ENCODE measurements around the gene TNS3.

The TNS3 gene

GRCh38 chr7:47371733-47372368 lies 210.1 kb downstream of the TNS3 start:
- no peak for TF ChIP-seq CTCF (IDR thresholded peaks at IDR 0.05; ENCODE audit: low read depth, low read length)
- H3K4me3 ChIP-seq (ENCODE audit: low read depth, low read length): no peak overlapping the region

GRCh38 chr7:47371317-47371716 lies 210.6 kb downstream of the TNS3 start:
- H3K4me3 ChIP-seq (ENCODE audit: low read depth, low read length): no peak overlapping the region
- TF ChIP-seq CTCF (IDR thresholded peaks at IDR 0.05; ENCODE audit: low read depth, low read length): no peak

- TF ChIP-seq CTCF (IDR thresholded peaks at IDR 0.05; ENCODE audit: low read depth, low read length): no peak
- no peak overlapping the region for H3K4me3 ChIP-seq (ENCODE audit: low read depth, low read length)
Observed at GRCh38 chr7:47370461-47371042, 211.4 kb downstream of the TNS3 start.

- no peak overlapping the region for H3K4me3 ChIP-seq (ENCODE audit: low read depth, low read length)
- no peak for TF ChIP-seq CTCF (IDR thresholded peaks at IDR 0.05; ENCODE audit: low read depth, low read length)
Observed at GRCh38 chr7:47369736-47370135, 212.2 kb downstream of the TNS3 start.

GRCh38 chr7:47368190-47368812 lies 213.6 kb downstream of the TNS3 start:
- no peak overlapping the region for H3K4me3 ChIP-seq (ENCODE audit: low read depth, low read length)

GRCh38 chr7:47367369-47367768 lies 214.5 kb downstream of the TNS3 start:
- H3K4me3 ChIP-seq (ENCODE audit: low read depth, low read length): no peak overlapping the region
- TF ChIP-seq CTCF (IDR thresholded peaks at IDR 0.05; ENCODE audit: low read depth, low read length): no peak

More at GRCh38 chr7:47368190-47368812, 213.6 kb downstream of the TNS3 start:
- TF ChIP-seq CTCF (IDR thresholded peaks at IDR 0.05; ENCODE audit: low read depth, low read length): no peak

GRCh38 chr7:47366960-47367359 lies 215.0 kb downstream of the TNS3 start:
- TF ChIP-seq CTCF (IDR thresholded peaks at IDR 0.05; ENCODE audit: low read depth, low read length): no peak
- no peak overlapping the region for H3K4me3 ChIP-seq (ENCODE audit: low read depth, low read length)

Data from WI38 (cell line).